Activated T-cell treated with anti-CD3 and anti-CD28 coated beads, Interleukin-2, amount 50 U/mL, for 72 hours (primary cell): ENCODE measurements around the gene BBLN. TPM values are rescaled to one million over a fixed set of nuclear protein-coding genes. Genes with fewer than 3 reads are reported as not detected.

Source experiments
- ATAC-seq, 2 donors: fragments of 150-1000 bp; cut with Tn5 transposase; replicated peaks in 1 of 2; 2 replicates each; pipeline ENCODE4 v1.10.0; 2021; ENCODE audit warnings: moderate library complexity in 2 of 2, mild to moderate bottlenecking in 1 of 2
- DNase-seq, 2 donors: peaks; one replicate each; pipeline ENCODE4 v3.0.0; 2021 to 2022; ENCODE audit warnings: mixed read lengths in 1 of 2
- H3K27ac Mint-ChIP-seq: one replicate; pipeline ENCODE4 v1.8.0; 2022; ENCODE audit warnings: mild to moderate bottlenecking, moderate library complexity, mixed read lengths
- H3K27me3 Mint-ChIP-seq: one replicate; pipeline ENCODE4 v1.8.0; 2022; ENCODE audit warnings: low read depth, mixed read lengths
- H3K36me3 Mint-ChIP-seq, 2 donors: one replicate each; pipeline ENCODE4 v1.8.0; 2022; ENCODE audit warnings: mixed read lengths in 2 of 2, mild to moderate bottlenecking in 1 of 2; ENCODE audit not compliant: insufficient read depth in 2 of 2
- H3K4me1 Mint-ChIP-seq: one replicate; pipeline ENCODE4 v1.8.0; 2022; ENCODE audit warnings: low read depth, mixed read lengths
- H3K4me3 Mint-ChIP-seq, 2 donors: one replicate each; pipeline ENCODE4 v1.8.0; 2022; ENCODE audit warnings: mild to moderate bottlenecking in 2 of 2, mixed read lengths in 2 of 2, moderate library complexity in 2 of 2
- H3K9me3 Mint-ChIP-seq, 2 donors: one replicate each; pipeline ENCODE4 v1.8.0; 2022; ENCODE audit warnings: mixed read lengths in 2 of 2
- total RNA-seq, 2 donors: library from RNA; stranded (reverse); gene quantifications; one replicate each; pipeline ENCODE4 v1.2.3, GENCODE V29; 2022

BBLN gene
- total RNA-seq, 2 donors from 2014 or later, result 72.9 to 81.4 TPM

DNA sequence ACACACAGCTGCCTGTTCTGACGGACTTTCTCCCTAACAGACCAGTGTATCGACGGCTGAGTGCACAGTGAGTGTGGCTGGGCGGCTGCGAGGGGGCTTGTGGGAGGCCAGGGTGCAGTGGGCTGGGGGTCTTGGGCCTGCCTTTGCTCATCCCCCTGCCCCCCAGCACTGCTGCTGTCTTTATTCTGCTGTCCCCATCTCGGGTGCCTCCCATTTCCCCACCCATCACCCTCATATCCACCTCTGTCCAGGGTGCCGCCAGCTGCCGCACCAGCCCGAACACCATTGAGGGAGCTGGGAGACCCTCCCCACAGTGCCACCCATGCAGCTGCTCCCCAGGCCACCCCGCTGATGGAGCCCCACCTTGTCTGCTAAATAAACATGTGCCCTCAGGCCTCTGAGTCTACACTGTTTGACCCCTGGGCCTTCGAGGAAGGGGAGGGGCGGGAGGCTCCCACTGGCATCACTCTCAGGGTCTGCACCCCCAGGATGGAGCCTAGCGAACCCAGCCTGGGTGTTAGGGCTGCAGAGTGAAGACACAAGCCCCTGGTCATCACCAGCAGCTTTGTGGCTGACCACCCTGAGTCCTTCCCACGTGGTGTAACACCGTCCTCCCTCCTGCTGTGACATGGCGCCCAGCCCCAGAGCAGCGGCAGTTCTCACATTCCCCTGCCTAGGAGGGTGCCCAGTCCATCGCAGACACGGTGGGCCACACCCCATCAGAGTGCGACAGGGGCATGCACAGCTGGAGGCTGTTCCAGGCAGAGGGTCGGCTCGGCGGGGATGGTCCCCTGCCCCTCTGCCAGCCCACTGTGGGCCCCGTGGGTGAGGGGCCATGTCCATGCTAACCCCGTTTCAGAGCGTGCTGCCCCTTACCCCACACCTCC, 6.8 kb upstream of the BBLN start:
- DNase-seq (no peak), ATAC-seq (no peak)
- H3K4me1 Mint-ChIP-seq, result peaks cover 6% of the 10 kb centered on the region
- H3K27ac Mint-ChIP-seq, result no peak overlapping the region
- H3K27me3 Mint-ChIP-seq, result no peaks in the 10 kb centered on the region
- H3K4me3 Mint-ChIP-seq, result no peak overlapping the region
- H3K9me3 Mint-ChIP-seq, result no peaks in the 10 kb centered on the region
- no peaks in the 10 kb centered on the region for H3K36me3 Mint-ChIP-seq

GRCh38 chr9:128153947-128154695, 5.9 kb upstream of the BBLN start:
- no peak overlapping the region for H3K4me3 Mint-ChIP-seq
- H3K27ac Mint-ChIP-seq, result no peak overlapping the region
- no peaks in the 10 kb centered on the region for H3K9me3 Mint-ChIP-seq
- H3K27me3 Mint-ChIP-seq, result no peaks in the 10 kb centered on the region
- DNase-seq (no peak), ATAC-seq (no peak)
- H3K4me1 Mint-ChIP-seq, result peaks cover 6% of the 10 kb centered on the region
- H3K36me3 Mint-ChIP-seq, result no peaks in the 10 kb centered on the region

- Mint-ChIP-seq H3K4me1 (peaks cover 4% of the 10 kb centered on the region), H3K4me3 (no peak overlapping the region), H3K9me3 (no peaks in the 10 kb centered on the region), H3K27me3 (no peaks in the 10 kb centered on the region), H3K27ac (no peak overlapping the region), H3K36me3 (no peaks in the 10 kb centered on the region)
- ATAC-seq (no peak), DNase-seq (no peak)
Measured at GRCh38 chr9:128155736-128156500, 4.1 kb upstream of the BBLN start.

GRCh38 chr9:128159522-128159783, 612 bp upstream of the BBLN start:
- DNase-seq, result peak; percentile 44 to 50
- Mint-ChIP-seq H3K27me3 (no peaks in the 10 kb centered on the region), H3K9me3 (no peaks in the 10 kb centered on the region), H3K4me1 (peaks cover 20% of the 10 kb centered on the region), H3K4me3 (peak overlapping the region; percentile 86 to 90), H3K36me3 (no peaks in the 10 kb centered on the region), H3K27ac (peak overlapping the region; percentile 82)
- ATAC-seq, result peak; percentile 27

GRCh38 chr9:128160603-128160987, 530 bp downstream of the BBLN start:
- Mint-ChIP-seq H3K27ac (no peak overlapping the region), H3K27me3 (no peaks in the 10 kb centered on the region), H3K36me3 (no peaks in the 10 kb centered on the region), H3K4me1 (peaks cover 20% of the 10 kb centered on the region), H3K9me3 (no peaks in the 10 kb centered on the region), H3K4me3 (peak overlapping the region; percentile 86 to 90)
- peak; percentile 54 to 64 for DNase-seq
- peak; percentile 42 to 47 for ATAC-seq

- Mint-ChIP-seq H3K27me3 (no peaks in the 10 kb centered on the region), H3K4me1 (peaks cover 20% of the 10 kb centered on the region), H3K27ac (peak overlapping the region; percentile 24), H3K36me3 (no peaks in the 10 kb centered on the region), H3K4me3 (peak overlapping the region; percentile 86 to 90), H3K9me3 (no peaks in the 10 kb centered on the region)
- no peak for ATAC-seq
- no peak for DNase-seq
Measured at GRCh38 chr9:128161215-128161902, 1.3 kb downstream of the BBLN start.

DNA sequence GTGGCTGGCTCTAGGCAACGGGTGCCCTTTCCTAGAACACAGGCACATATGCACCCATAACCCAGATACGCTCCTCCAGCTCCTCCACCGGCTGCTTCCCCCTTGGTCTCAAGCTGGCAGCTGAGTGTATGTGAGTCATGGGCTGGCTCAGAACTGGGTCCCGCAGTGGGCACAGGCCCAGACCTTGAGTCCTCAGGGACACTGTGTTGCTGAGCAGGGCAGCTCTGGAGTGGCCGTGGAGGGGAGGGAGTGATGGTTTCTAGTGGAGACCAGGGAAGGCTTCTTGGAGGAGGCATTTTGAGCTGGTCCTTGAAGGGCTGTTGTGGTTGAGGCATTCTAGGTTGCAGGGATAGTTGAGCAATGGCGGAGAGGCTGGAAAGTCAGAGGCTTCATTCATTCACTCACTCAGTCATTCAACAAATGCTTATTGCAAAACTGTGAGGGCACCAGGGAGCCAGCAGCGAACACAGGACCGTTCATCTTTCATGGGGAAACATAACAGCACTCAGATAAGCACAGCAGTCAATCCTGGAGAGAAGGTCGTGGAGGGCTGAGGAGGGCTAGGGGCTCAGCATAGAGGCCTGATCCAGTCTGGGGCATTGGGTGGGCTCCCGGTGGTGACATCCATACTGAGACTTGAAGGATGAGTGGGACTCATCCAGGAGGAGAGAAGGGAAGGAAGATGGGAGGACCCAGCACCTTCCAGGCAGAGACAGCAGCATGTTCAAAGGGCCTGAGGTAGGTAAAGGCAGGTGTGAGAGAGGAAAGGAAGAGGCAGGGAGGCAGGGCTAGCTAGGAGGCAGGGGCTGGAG, 2.4 kb downstream of the BBLN start:
- peaks cover 0 to 2% of the 10 kb centered on the region in 2 donors for H3K36me3 Mint-ChIP-seq
- ATAC-seq (no peak), DNase-seq (no peak)
- H3K27ac Mint-ChIP-seq, result no peak overlapping the region
- no peaks in the 10 kb centered on the region for H3K9me3 Mint-ChIP-seq
- peak overlapping the region in 1 of 2 donors; percentile 3 for H3K4me3 Mint-ChIP-seq
- no peaks in the 10 kb centered on the region for H3K27me3 Mint-ChIP-seq
- H3K4me1 Mint-ChIP-seq, result peaks cover 20% of the 10 kb centered on the region

- H3K4me3 Mint-ChIP-seq, result no peak overlapping the region
- DNase-seq, result no peak
- H3K27me3 Mint-ChIP-seq, result no peaks in the 10 kb centered on the region
- H3K27ac Mint-ChIP-seq, result no peak overlapping the region
- no peak for ATAC-seq
- H3K9me3 Mint-ChIP-seq, result no peaks in the 10 kb centered on the region
- H3K4me1 Mint-ChIP-seq, result peaks cover 20% of the 10 kb centered on the region
- peaks cover 0 to 2% of the 10 kb centered on the region in 2 donors for H3K36me3 Mint-ChIP-seq
Measured at GRCh38 chr9:128163027-128163515, 3.0 kb downstream of the BBLN start.

GRCh38 chr9:128163523-128164306, 3.6 kb downstream of the BBLN start:
- no peak overlapping the region for H3K27ac Mint-ChIP-seq
- peaks cover 0 to 5% of the 10 kb centered on the region in 2 donors for H3K36me3 Mint-ChIP-seq
- no peaks in the 10 kb centered on the region for H3K27me3 Mint-ChIP-seq
- DNase-seq, result no peak
- peaks cover 20% of the 10 kb centered on the region for H3K4me1 Mint-ChIP-seq
- no peak for ATAC-seq
- H3K4me3 Mint-ChIP-seq, result no peak overlapping the region
- no peaks in the 10 kb centered on the region for H3K9me3 Mint-ChIP-seq

DNA sequence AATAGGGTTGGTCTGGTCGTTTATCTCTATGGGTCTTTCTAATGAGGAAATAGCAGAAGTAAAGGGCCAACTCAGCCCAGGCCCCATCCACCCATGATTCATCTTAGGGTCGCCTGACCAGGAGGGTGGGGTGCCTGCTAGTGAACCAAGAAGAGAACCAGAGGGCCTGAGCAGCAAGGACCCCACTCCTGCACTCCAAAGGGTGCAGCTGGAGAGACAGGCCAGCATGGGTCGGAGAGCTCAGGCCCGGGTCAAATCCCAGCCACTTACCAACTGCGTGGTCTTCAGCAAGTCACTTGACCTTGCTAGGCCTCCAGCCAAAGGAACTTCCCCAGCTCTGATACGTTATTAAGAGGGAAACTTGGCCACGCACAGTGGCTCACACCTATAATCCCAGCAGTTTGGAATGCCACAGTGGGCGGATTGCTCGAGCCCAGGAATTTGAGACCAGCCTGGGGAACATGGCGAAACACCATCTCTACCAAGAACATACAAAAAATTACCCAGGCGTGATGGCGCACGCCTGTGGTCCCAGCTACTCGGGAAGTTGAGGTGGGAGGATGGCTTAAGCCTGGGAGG, 4.3 kb downstream of the BBLN start:
- peaks cover 0 to 8% of the 10 kb centered on the region in 2 donors for H3K36me3 Mint-ChIP-seq
- no peaks in the 10 kb centered on the region for H3K9me3 Mint-ChIP-seq
- H3K27ac Mint-ChIP-seq, result no peak overlapping the region
- DNase-seq (no peak), ATAC-seq (no peak)
- peaks cover 20% of the 10 kb centered on the region for H3K4me1 Mint-ChIP-seq
- no peaks in the 10 kb centered on the region for H3K27me3 Mint-ChIP-seq
- H3K4me3 Mint-ChIP-seq, result no peak overlapping the region

DNA sequence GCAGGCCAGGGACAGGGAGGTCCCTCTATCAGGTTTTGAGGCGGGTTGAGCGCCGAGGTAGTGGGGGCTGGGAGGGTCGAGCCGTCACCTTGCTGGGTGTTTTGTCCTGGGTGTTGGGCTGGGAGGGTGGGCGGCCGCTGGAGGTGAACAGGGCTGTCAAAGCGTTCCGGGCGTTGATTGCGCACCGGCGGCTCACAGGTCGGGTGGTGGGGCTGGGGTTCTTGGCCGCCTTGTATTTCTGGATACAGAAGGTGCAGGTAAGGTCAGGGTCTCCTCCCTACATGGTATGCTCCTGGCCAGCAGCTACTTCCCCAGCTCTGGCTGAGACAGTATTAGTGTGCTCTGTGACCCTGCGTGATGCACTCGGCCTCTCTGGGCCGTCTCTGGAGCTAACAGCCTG, 6.1 kb downstream of the BBLN start:
- no peaks in the 10 kb centered on the region for H3K27me3 Mint-ChIP-seq
- H3K9me3 Mint-ChIP-seq, result no peaks in the 10 kb centered on the region
- H3K4me3 Mint-ChIP-seq, result no peak overlapping the region
- H3K27ac Mint-ChIP-seq, result no peak overlapping the region
- DNase-seq, result no peak
- no peak for ATAC-seq
- peaks cover 0 to 10% of the 10 kb centered on the region in 2 donors for H3K36me3 Mint-ChIP-seq
- H3K4me1 Mint-ChIP-seq, result peaks cover 15% of the 10 kb centered on the region
